ENCODE results near the gene NCAPG2.
"Not testable (repeated sequence)": the region's sequence is repeated elsewhere in the genome, so short reads cannot be mapped to it uniquely, and the experiment has no call there.

Gene NCAPG2

DNA sequence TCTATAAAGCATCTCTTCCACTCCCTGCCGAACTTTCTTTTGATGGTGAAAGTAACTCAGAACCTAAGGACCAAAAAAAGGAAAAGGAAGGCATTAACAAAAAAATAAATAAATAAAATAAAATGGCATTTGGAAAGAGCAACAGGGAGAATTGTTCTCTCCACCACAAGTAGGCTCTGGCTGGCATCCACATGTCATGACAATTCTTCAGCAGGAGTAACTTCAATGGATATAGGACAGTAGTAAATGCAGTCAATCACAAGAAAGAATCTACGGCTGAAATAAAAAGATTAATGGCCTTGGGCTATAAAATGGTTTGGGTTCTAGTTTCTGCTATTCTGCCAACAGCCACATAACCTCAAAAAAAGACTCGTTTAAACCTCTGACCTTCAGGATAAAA, 23.9 kb downstream of the NCAPG2 start:
- no peak overlapping the region for H3K4me3 ChIP-seq (ENCODE audit: low read depth, low read length)
- DNase-seq (ENCODE audit: low read depth, low spot score), result no peak
- ChIA-PET POLR2A (no interaction called here), CTCF (interaction anchor here (1.2 to 2.1 kb wide), 2 partner anchors 17 to 296 kb away, joined by 5 to 6 read pairs; no protein-coding TSS in a partner anchor)
- TF ChIP-seq, protein P1, sequence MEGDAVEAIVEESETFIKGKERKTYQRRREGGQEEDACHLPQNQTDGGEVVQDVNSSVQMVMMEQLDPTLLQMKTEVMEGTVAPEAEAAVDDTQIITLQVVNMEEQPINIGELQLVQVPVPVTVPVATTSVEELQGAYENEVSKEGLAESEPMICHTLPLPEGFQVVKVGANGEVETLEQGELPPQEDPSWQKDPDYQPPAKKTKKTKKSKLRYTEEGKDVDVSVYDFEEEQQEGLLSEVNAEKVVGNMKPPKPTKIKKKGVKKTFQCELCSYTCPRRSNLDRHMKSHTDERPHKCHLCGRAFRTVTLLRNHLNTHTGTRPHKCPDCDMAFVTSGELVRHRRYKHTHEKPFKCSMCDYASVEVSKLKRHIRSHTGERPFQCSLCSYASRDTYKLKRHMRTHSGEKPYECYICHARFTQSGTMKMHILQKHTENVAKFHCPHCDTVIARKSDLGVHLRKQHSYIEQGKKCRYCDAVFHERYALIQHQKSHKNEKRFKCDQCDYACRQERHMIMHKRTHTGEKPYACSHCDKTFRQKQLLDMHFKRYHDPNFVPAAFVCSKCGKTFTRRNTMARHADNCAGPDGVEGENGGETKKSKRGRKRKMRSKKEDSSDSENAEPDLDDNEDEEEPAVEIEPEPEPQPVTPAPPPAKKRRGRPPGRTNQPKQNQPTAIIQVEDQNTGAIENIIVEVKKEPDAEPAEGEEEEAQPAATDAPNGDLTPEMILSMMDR (IDR thresholded peaks at IDR 0.05; ENCODE audit: insufficient read depth, low read length, missing control alignments), result no peak

DNA sequence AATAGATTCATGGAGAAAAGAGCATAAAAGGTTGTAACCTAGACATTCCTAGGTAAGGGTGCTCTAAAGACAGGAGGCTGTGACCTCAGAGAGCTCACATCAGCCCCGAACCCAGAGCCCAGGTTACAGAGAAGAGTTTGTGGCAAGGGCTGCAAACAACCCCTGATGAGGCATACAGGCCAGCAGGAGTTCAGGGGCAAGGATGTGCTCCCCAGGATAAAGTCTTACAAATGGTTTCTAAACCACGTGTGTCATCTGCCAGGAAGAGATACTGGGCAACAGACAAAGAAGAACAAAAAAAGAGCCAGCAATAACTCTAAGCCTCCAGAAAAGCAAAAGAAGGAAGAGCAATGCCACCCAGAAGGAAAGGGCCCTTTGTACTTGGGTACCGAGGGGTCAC, 27.7 kb downstream of the NCAPG2 start:
- no peak for DNase-seq (ENCODE audit: low read depth, low spot score)
- ChIA-PET CTCF (interaction anchor here (1.5 kb wide), 1 partner anchor 30 kb away, joined by 3 read pairs; no protein-coding TSS in a partner anchor), POLR2A (no interaction called here)

DNA sequence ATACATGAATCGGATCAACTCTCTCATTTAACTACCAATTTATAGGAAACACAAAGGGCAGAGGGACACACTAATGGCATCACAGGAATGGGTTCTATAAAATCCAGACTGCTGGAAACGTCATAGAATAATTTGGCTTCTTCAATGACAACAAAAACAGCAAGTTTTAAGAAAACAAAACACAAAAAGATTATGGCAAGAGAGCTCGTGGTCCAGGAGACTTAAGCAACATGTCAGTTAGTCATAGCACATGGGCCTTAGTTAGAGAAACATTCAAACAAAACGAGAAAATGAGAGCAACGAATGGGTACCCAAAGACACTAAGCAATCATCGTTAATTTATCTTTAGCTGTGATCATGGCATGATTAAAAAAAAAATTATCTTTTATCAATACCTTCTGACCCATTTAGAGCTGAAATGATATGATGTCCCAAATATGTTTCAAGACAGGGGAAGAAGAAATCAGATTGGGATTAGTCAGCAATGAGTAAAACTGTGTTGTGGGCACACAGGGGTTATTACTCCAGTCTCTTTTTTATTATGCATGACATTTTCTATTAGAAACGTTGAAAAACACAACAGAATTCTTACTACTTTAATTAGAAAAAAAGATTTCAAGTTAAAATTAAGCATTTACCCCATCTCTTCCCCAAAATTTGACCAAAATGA, 28.3 kb downstream of the NCAPG2 start:
- CTCF ChIA-PET, result interaction anchor here (1.5 kb wide), 1 partner anchor 29 kb away, joined by 3 read pairs; no protein-coding TSS in a partner anchor
- no peak for DNase-seq (ENCODE audit: low read depth, low spot score)
- TF ChIP-seq, protein P1 (IDR thresholded peaks at IDR 0.05; ENCODE audit: insufficient read depth, low read length, missing control alignments), result no peak
- POLR2A ChIA-PET, result no interaction called here
- no peak overlapping the region for H3K4me3 ChIP-seq (ENCODE audit: low read depth, low read length)

More for the DNA sequence above, 27.7 kb downstream of the NCAPG2 start:
- TF ChIP-seq, protein P1 (IDR thresholded peaks at IDR 0.05; ENCODE audit: insufficient read depth, low read length, missing control alignments), result no peak
- H3K4me3 ChIP-seq (ENCODE audit: low read depth, low read length), result no peak overlapping the region

DNA sequence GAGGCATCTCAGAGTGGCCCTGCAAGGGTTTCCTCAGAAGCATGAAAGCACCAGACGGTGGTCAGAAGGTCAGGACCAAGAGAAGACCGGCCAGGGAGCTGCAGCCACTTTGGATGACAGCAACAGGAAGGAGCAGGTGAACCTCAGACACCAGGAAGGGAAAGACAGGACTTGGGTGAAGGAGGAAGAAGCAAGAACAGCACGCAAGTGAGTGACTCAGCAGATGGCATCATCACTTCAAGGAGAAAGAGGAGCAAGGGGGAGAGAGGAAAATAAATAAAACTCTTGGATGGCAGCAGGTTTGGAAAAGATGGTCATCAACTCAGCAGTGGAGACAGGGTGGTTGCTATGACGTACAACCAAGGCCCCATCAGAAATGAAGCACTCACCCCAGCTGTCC, 31.6 kb downstream of the NCAPG2 start:
- CTCF ChIA-PET, result interaction anchor here (1.4 kb wide), 1 partner anchor 23 kb away, joined by 4 read pairs; no protein-coding TSS in a partner anchor

DNA sequence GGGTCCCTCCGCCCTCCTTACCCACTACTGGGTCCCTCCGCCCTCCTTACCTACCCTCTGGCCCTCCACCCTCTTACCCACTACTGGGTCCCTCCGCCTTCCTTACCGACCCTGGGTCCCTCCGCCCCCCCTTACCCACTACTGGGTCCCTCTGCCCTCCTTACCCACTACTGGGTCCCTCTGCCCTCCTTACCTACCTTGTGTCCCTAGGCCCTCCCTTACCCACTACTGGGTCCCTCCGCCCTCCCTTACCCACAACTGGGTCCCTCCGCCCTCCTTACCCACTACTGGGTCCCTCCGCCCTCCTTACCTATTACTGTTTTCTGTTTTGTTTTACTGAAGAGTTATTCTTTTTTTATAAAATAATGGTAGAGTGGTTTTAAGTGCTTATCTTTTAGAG, 36.5 kb downstream of the NCAPG2 start:
- CTCF ChIA-PET; DNase-seq (ENCODE audit: low read depth, low spot score); POLR2A ChIA-PET; H3K4me3 ChIP-seq (ENCODE audit: low read depth, low read length): not testable (repeated sequence)

More for the DNA sequence above, 31.6 kb downstream of the NCAPG2 start:
- no peak overlapping the region for H3K4me3 ChIP-seq (ENCODE audit: low read depth, low read length)
- TF ChIP-seq, protein P1 (IDR thresholded peaks at IDR 0.05; ENCODE audit: insufficient read depth, low read length, missing control alignments), result no peak
- DNase-seq (ENCODE audit: low read depth, low spot score), result no peak
- POLR2A ChIA-PET, result no interaction called here

DNA sequence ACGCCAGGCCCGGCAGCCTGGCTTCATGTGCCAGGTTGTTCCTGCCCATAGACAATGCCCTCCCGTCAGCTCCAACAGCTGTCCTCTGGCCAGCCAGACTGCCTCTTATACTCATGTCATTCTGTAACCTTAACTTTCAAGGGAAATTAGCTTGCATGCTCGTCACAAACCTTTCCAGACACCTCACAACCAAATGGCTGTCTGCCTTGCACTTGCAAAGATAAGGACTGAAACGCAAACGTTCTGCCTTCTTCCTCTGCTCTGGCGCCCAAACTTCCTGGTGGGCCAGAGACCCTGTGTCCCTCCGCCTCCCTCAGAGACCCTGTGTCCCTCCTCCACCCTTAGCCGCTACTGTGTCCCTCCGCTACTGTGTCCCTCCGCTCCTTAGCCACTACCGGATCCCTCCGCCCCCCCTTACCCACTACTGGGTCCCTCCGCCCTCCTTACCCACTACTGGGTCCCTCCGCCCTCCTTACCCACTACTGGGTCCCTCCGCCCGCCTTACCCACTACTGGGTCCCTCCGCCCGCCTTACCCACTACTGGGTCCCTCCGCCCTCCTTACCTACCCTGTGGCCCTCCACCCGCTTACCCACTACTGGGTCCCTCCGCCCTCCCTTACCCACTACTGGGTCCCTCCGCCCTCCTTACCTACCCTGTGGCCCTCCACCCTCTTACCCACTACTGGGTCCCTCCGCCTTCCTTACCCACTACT, 37.5 kb downstream of the NCAPG2 start:
- CTCF ChIA-PET; POLR2A ChIA-PET; H3K4me3 ChIP-seq (ENCODE audit: low read depth, low read length); DNase-seq (ENCODE audit: low read depth, low spot score): not testable (repeated sequence)

DNA sequence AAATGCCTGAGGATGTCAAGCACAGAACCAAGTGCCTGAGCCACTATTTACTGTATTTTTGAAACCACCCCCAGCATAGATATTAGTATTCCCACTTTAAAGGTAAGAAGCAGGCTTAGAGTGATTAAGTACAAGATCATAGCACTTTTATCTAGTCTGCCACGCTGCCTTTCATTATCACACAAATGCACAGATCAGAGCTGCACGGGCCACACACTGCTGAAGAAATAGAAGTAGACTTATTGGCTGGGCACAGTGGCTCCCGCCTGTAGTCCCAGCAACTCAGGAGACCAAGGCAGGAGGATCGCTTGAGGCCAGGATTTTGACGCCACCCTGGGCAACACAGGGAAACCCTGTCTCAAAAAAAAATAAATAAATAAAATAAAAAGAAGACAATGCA, 38.2 kb downstream of the NCAPG2 start:
- no peak for DNase-seq (ENCODE audit: low read depth, low spot score)
- no peak overlapping the region for H3K4me3 ChIP-seq (ENCODE audit: low read depth, low read length)
- ChIA-PET POLR2A (no interaction called here), CTCF (no interaction called here)
- TF ChIP-seq, protein P1 (IDR thresholded peaks at IDR 0.05; ENCODE audit: insufficient read depth, low read length, missing control alignments), result no peak
